ENCODE measurements around the gene THAP11. TPM values are rescaled to one million over a fixed set of nuclear protein-coding genes. Genes with fewer than 3 reads are reported as not detected.
A peak's percentile ranks its signal among the peaks of the same experiment; 100 is the strongest.

Gene THAP11
- polyA plus RNA-seq, 1 of the 3 experiments (the other 2 are of a cell fraction), result 34.8 TPM

DNA sequence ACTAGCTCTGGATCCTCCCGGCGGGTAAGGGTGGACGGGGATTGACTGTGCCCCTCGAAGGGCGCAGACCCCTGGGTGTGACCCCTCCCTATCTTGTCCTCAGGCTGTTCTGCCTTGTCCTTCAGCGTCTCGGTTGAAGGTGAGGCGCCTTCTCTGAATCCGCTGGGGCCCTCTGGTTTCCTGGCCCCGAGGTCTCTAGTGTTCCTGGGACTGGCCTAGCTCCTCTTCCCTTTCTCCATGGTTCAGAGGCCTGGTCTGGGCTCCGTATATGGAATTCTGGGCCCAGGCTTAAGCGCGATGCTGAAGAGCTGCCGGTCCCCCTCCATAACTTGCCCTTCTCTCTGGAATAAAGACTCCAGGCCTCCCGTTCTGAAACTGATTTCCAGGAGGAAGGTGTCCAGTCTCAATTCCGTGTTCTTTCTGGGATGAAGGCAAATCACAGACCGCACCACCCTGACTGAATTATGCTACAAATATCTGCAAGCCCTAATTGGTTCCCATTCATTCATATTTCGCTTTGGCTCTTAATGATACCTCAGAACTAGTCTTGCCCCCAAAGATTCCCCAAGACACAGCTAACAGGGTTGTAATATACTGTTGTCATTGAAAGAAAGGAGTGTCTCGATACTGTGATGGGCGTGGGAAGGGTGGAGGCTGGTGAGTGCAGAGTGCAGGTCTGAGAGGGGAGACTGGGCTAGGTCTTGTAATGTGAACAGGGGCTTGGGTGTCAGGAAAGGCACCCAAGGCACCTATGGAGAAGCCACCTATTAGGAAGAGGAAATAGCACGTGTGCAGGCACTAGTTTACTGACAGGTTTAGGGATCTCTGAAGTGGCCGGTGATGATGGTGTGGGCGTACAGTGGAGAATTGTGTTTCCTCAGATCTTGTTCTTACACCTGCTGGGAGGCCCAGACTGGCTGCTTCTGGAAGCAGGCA is 31.6 kb downstream of the THAP11 start:
- peaks cover 46% of the 10 kb centered on the region for H3K79me2 ChIP-seq (ENCODE audit: insufficient read depth)
- peaks cover 20% of the 10 kb centered on the region for H3F3A ChIP-seq (replicated peaks; ENCODE audit: insufficient read depth)
- H3K27ac ChIP-seq (ENCODE audit: low read depth in 2 of 2, low read length in 1 of 2), result peak overlapping the region; percentile 64 to 66; a peak in 3 of 4 replicates
- H3K9me2 ChIP-seq, result no peaks in the 10 kb centered on the region
- ChIA-PET POLR2A (interaction anchor here (0.6 to 1.4 kb wide), 3 partner anchors 9 to 172 kb away, joined by 4 to 6 read pairs (median 5); partner anchors contain the start of gene NRN1L), CTCF (interaction anchor here (0.8 to 22.4 kb wide), 6 partner anchors 11 to 353 kb away, joined by 4 to 564 read pairs (median 6); partner anchors contain the start of genes CTRL, LCAT, NRN1L and PSMB10)
- peaks cover 22 to 53% of the 10 kb centered on the region in 2 experiments for H3K36me3 ChIP-seq (replicated peaks in 1 of 2; ENCODE audit: control insufficient read depth in 1 of 2, insufficient read depth in 2 of 2, low read length in 1 of 2)
- peak overlapping the region; percentile 82; the same call in 1 of the 2 replicates for H2AFZ ChIP-seq (ENCODE audit: low read depth)
- peak overlapping the region; percentile 95 for H3K9ac ChIP-seq
- H3K4me3 ChIP-seq (ENCODE audit: low read depth in 2 of 2, low read length in 1 of 2), result peak overlapping the region; percentile 94 to 96
- no peaks in the 10 kb centered on the region for H3K9me3 ChIP-seq
- H3K4me1 ChIP-seq (ENCODE audit: control insufficient read depth in 1 of 2, insufficient read depth in 2 of 2, low read depth in 1 of 2, low read length in 1 of 2), result peaks cover 11 to 13% of the 10 kb centered on the region in 2 experiments; a peak in 1 of 4 replicates
- H3K4me2 ChIP-seq, result peak overlapping the region; percentile 99
- no peak for TF ChIP-seq MXI1 (IDR thresholded peaks at IDR 0.05; ENCODE audit: low read depth, low read length)
- H3K27me3 ChIP-seq (ENCODE audit: insufficient read depth), result no peaks in the 10 kb centered on the region
- DNase-seq, result no peak
- 16% methylated on average over 17 of the region's 23 CpGs for WGBS (ENCODE audit: low lambda C conversion rate)
- H4K20me1 ChIP-seq (ENCODE audit: insufficient read depth), result peaks cover 27% of the 10 kb centered on the region

DNA sequence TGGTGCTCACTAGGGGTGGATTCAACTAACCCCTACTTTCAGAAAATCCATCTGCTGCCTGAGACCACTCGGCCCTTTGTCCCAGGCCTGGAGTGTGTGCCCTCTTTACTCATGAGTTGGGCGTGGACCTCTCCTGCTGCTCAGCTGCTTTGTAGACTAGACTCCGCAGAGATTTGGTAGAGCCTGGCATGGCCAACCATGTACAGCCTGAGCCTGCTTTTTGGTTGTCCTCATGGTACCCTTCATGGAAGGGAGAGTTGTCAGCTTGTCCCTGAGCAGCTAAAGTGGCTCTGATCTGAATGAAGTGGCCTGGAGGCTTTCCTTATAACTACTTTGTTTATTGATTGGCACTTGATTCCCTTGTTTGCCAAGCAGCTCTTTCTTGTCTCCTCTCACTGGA is 32.3 kb downstream of the THAP11 start:
- H3K27ac ChIP-seq (ENCODE audit: low read depth in 2 of 2, low read length in 1 of 2), result no peak overlapping the region
- ChIA-PET CTCF (interaction anchor here (1.2 to 22.4 kb wide), 5 partner anchors 10 to 353 kb away, joined by 4 to 564 read pairs (median 7); partner anchors contain the start of genes CTRL, LCAT, NRN1L and PSMB10), POLR2A (no interaction called here)
- TF ChIP-seq TEAD4 (IDR thresholded peaks at IDR 0.05; ENCODE audit: borderline replicate concordance, insufficient read depth) (no peak), SIN3A (IDR thresholded peaks at IDR 0.05; ENCODE audit: borderline replicate concordance, low read depth, low read length) (no peak), JUND (IDR thresholded peaks at IDR 0.05) (no peak), ELF1 (IDR thresholded peaks at IDR 0.05) (no peak), MXI1 (IDR thresholded peaks at IDR 0.05; ENCODE audit: low read depth, low read length) (no peak), MEF2A (IDR thresholded peaks at IDR 0.05; ENCODE audit: borderline replicate concordance, low read depth) (no peak), RAD21 (IDR thresholded peaks at IDR 0.05; ENCODE audit: low read length) (no peak), NFIC (IDR thresholded peaks at IDR 0.05; ENCODE audit: borderline replicate concordance) (no peak), NRF1 (IDR thresholded peaks at IDR 0.05; ENCODE audit: low read depth, low read length) (no peak)
- TF ChIP-seq, protein P1, sequence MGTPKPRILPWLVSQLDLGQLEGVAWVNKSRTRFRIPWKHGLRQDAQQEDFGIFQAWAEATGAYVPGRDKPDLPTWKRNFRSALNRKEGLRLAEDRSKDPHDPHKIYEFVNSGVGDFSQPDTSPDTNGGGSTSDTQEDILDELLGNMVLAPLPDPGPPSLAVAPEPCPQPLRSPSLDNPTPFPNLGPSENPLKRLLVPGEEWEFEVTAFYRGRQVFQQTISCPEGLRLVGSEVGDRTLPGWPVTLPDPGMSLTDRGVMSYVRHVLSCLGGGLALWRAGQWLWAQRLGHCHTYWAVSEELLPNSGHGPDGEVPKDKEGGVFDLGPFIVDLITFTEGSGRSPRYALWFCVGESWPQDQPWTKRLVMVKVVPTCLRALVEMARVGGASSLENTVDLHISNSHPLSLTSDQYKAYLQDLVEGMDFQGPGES (IDR thresholded peaks at IDR 0.05; ENCODE audit: low read depth, low read length), result no peak
- TF ChIP-seq, protein P2, sequence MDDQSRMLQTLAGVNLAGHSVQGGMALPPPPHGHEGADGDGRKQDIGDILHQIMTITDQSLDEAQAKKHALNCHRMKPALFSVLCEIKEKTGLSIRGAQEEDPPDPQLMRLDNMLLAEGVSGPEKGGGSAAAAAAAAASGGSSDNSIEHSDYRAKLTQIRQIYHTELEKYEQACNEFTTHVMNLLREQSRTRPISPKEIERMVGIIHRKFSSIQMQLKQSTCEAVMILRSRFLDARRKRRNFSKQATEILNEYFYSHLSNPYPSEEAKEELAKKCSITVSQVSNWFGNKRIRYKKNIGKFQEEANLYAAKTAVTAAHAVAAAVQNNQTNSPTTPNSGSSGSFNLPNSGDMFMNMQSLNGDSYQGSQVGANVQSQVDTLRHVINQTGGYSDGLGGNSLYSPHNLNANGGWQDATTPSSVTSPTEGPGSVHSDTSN (IDR thresholded peaks at IDR 0.05), result no peak
- peak overlapping the region; percentile 95 for H3K9ac ChIP-seq
- H3K9me2 ChIP-seq, result no peaks in the 10 kb centered on the region
- peak overlapping the region; percentile 99 for H3K4me2 ChIP-seq
- peak overlapping the region; percentile 94 to 96 for H3K4me3 ChIP-seq (ENCODE audit: low read depth in 2 of 2, low read length in 1 of 2)
- no peak overlapping the region for H2AFZ ChIP-seq (ENCODE audit: low read depth)
- no CpG with 5 or more reads among the region's 3 CpGs for WGBS (ENCODE audit: low lambda C conversion rate)
- H3K4me1 ChIP-seq (ENCODE audit: control insufficient read depth in 1 of 2, insufficient read depth in 2 of 2, low read depth in 1 of 2, low read length in 1 of 2), result peaks cover 11 to 13% of the 10 kb centered on the region in 2 experiments; a peak in 1 of 4 replicates
- H4K20me1 ChIP-seq (ENCODE audit: insufficient read depth), result peaks cover 27% of the 10 kb centered on the region
- H3F3A ChIP-seq (replicated peaks; ENCODE audit: insufficient read depth), result peaks cover 20% of the 10 kb centered on the region
- H3K27me3 ChIP-seq (ENCODE audit: insufficient read depth), result no peaks in the 10 kb centered on the region
- DNase-seq, result no peak
- H3K36me3 ChIP-seq (replicated peaks in 1 of 2; ENCODE audit: control insufficient read depth in 1 of 2, insufficient read depth in 2 of 2, low read length in 1 of 2), result peaks cover 27 to 57% of the 10 kb centered on the region in 2 experiments
- no peaks in the 10 kb centered on the region for H3K9me3 ChIP-seq
- H3K79me2 ChIP-seq (ENCODE audit: insufficient read depth), result peaks cover 46% of the 10 kb centered on the region
